Measurements from ENCODE around the gene ARMC9.
"Not testable (repeated sequence)": the region's sequence is repeated elsewhere in the genome, so short reads cannot be mapped to it uniquely, and the experiment has no call there.

ARMC9 gene

GRCh38 chr2:231280846-231281245 is 82.4 kb downstream of the ARMC9 start:
- DNase-seq (ENCODE audit: low read depth, low spot score): no peak

DNA sequence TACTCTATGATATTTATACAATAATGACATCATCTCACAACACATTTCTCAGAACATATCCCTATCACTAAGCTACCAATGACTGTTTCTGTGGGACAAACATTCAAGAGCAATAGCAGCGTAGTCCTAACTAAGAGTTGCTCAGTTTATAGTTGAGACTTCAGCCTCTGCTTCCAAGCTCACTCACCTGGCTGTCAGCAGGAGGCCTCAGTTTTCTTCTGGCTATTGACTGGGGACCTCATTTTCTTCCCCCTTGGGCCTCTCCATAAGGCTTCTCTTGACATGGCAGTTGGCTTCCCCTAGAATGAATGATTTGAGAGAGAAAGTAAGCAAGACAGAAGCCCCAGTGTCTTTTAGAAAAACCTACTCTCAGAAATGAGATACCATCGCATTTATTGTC is 85.9 kb downstream of the ARMC9 start:
- DNase-seq (ENCODE audit: low read depth, low spot score): no peak

DNA sequence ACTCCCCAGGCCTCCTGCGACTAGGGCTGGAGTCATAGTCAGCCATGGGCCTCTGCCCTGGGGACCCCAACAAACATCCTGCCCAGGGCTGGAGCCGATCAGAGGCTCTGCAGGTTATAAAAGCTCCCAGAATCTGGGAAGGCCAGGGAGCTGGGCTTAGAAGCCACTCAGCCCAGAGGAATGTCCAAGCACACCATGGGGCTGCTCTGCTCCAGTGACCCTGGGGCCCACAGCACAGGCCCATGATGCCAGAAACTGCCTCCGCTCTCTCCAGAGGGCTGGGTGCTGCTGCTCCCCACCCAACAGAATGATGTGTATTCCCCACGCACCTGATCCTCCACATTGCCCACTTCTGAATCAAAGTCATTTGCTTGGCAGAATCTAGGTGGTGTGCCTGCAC is 88.5 kb downstream of the ARMC9 start:
- no peak for DNase-seq (ENCODE audit: low read depth, low spot score)

- DNase-seq (ENCODE audit: low read depth, low spot score): no peak
Measured at GRCh38 chr2:231287696-231288095, 89.3 kb downstream of the ARMC9 start.

DNA sequence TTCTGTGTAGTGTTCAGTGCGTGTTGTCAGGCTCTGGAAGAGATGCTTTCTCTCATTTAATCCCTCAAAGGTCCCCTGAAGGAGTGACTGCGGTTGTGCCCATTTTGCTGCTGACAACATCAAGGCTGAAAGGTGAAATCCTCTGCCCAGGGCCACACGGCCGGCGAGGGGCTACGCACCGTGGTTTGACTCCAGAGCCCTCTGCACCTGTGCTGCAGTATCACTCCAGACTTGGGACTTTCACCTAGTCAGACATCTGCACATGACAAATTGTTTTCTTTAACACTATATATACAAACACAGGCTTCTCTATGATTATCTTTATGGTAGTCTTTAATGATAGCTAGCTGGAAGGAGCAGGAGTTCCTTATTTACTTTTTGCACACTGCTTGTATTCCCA is 90.2 kb downstream of the ARMC9 start:
- DNase-seq (ENCODE audit: low read depth, low spot score): no peak

GRCh38 chr2:231290321-231291015 is 92.0 kb downstream of the ARMC9 start:
- DNase-seq (ENCODE audit: low read depth, low spot score): no peak

DNA sequence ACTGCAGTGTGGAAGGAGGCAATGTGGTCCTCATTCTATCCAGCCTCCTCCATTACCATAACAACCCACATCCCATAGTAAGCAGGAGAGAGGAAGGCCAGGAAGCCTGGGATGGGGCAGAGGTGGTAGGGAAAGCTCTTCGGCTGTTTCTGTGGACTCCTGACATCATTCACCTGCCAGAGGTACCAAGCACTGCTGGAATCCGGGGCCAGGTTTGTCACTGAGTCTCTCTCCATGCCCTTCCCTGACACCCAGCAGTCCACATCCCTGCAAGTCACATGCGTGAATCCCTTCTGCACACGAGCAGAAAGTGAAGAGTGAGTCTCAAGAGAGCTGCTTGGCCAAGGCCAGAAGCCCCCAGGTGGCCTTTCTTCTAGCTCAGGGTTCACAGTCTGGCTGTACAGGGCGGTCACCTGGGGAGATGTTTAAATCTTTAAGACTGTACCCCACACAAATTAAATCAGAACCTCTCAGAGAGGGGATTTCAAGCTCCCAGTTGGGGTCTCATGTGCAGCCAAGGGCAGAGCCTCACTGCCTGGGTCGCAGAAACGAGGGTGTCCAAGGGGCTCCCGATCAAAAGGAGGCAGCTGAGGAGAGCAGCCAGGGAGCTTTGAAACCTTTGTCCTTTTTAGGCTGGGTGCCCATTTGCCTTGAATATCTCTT is 94.2 kb downstream of the ARMC9 start:
- no peak for DNase-seq (ENCODE audit: low read depth, low spot score)

DNA sequence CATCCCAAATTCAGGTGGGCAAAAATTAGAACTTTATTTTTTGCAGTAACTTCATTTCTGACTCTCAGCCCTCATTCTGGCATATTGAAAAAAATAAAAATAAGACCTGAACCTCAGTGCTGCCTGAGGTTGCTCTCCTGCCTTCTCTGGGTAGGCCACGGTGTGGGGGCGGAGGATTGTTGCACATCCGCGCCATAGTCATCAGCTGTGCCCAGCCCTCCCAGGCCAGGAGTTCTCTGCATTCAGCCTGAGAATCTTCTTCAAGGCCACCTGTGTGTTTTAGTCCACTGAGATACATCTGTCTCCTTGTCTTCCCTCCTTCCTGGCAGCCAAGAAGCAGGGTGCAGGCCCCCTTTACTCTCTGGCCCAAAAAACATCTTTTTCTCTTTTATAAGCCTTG is 94.7 kb downstream of the ARMC9 start:
- DNase-seq (ENCODE audit: low read depth, low spot score): no peak

- no peak for DNase-seq (ENCODE audit: low read depth, low spot score)
Measured at GRCh38 chr2:231294116-231294515, 95.7 kb downstream of the ARMC9 start.

DNA sequence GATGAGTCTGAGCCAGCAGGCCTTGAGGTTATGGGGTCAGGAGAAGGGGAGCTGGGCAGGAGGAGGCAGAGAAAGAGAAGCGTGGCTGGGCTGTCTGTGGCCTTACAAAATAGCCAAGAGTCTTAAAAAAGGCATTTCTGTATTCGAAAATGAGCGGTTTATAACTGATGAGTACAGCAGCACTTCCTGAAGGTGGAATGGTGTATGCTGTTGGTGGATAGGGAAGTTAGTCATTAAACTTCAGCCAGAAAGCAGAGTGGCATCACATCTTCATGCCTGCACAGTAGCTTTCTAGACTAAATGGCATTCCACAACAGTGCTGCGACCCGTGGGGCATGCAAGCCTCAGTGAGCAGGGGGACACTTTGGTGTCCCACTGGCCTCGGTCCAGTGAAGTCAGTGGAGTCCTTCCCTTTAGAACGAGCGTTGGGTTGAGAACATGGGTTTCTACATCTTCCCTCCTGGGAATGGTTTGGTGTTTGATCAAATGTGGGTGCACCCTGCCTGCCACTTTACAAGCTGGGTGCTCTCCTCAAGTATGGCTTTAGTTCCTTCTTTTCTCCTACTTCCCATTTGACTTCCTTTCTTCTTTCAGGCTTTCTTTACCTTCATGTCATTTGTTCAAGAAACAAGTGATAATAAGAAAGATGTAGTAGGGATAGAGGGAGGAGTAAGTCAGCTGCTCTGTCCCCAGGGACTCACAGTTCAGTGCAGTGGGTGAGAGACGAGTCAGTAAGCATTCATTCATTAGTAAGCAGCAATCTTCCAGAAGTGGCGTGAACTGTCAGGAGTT is 96.3 kb downstream of the ARMC9 start:
- no peak for DNase-seq (ENCODE audit: low read depth, low spot score)

DNA sequence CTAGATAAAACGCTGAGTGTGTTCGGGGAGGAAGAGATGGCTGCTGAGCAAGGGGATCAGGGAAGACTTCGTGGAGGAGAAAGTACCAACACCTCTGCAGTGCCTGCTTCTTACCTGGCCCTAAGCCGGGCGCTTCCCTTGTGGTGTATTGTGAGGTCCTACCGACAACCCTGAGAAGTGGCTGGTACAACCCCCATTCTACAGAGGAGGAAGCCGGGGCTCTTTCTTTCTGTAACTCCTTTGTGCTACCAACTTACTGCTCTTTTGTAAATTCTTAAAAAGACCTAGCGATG is 96.9 kb downstream of the ARMC9 start:
- DNase-seq (ENCODE audit: low read depth, low spot score): no peak

DNA sequence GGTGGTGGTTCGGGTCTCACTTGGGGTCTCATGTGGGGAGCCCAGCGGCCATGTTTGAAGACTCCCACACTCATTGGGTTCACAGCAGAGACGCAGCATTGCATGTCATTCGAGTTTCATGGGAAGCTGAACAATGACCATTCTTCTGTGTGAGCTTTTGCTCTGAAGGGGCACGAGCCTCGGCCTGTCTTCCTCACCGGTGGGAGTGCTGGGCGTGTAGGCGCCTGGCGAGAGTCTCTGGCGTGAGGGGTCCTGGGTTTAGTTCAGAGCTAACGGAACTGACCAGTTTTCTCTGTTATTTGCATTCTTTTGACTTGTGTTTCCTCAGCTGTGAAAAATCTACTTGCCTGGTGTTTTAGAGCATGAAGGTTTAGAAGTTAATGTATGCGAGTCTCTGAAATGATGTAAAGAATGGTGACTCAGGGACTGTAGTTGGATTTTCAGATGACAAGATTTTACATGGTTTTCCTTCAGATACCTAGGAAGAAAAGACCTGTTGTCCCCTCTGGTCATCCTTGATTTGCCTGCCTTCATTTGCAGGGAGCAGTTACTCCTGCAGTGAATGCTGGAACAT is 98.1 kb downstream of the ARMC9 start:
- DNase-seq (ENCODE audit: low read depth, low spot score): no peak

- no peak for DNase-seq (ENCODE audit: low read depth, low spot score)
Measured at GRCh38 chr2:231297108-231297908, 98.9 kb downstream of the ARMC9 start.

GRCh38 chr2:231298091-231298490 is 99.7 kb downstream of the ARMC9 start:
- DNase-seq (ENCODE audit: low read depth, low spot score): no peak

DNA sequence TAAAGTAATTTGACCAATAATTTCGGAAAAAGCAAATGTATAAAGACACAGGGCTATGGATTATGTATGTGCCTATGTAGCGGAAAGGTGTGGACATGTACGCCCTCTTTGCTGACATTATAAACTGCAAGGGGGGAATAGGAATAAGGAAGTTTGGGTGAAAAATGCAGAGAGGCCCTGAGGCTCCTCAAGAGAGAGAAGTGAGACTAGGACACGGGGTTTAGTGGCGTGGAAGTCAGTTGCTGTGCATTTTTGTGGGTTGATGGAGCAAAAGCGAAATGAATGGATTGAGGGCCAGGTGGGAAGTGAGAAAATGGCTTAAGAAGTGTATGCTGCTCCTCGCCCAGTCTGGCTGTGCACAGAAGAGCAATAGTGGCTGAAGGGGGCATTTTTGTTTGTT is 100.8 kb downstream of the ARMC9 start:
- DNase-seq (ENCODE audit: low read depth, low spot score): no peak

DNA sequence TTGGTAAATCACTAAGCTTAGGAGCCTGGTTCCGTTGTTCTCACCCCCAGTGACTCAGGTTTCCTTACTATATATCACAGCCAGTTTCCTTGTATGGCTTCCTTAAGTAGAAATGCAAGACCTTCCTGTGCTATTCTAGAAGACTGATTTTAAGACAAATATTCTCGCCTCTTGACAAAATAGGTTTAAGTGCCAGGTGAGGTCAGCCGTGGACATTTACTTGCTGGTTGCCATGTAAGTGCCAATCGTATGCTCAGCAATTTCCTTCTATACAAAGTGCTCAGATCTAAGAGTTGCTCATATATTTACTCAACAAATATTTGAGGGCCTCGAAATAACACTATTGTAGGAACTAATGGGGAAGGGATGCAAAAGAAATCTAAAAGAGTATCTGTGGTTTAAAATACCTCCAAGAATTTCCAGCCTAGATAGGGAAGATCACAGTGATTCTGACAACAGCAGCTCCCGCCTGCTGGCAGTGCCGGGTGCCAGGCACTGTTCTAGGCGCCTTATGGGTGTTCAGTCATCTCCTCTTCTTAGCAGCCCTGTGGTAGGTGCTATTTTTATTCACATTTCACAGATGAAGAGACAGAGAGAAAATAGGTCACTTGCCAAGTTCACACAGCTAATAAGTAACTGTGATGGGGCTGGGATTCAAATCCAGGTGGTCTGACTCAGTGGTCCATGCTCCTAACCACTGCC is 101.7 kb downstream of the ARMC9 start:
- DNase-seq (ENCODE audit: low read depth, low spot score): no peak

DNA sequence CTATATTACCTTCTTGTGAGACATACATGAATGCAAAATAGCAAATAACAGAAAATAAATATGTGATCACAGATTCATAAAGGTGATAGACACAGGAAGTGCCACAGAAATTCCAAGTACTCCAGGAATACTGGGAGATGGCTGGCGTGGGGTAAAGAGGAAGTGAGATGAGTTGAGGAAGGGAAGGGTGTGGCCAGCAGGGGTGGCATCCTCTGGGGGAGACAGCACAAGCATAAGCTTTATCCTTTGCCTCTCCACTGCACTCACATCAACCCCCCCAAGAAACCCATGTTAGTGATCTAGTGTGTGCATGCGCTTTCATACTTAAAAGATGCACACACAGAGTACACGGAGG is 102.3 kb downstream of the ARMC9 start:
- DNase-seq (ENCODE audit: low read depth, low spot score): no peak

GRCh38 chr2:231304259-231304658 is 105.8 kb downstream of the ARMC9 start:
- not testable (repeated sequence) for DNase-seq (ENCODE audit: low read depth, low spot score)

DNA sequence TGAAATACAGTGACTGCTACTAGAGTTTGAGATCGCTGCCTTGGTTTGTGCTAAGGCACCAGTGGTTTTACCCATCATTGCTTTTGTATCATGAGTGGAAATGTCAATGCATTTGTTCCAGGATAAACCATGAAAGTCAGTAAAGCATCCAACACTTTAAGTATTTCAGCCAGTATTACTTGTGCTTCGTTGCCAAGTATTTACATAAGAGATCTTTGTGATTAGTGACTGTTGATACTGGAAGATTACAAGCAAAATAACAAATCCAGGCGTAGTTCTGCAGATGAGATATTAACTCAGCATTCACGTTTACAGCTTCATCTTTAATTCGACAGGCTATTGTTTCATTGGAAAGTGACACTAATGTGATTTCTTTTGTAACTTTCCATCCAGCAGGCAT is 106.8 kb downstream of the ARMC9 start:
- DNase-seq (ENCODE audit: low read depth, low spot score): no peak

DNA sequence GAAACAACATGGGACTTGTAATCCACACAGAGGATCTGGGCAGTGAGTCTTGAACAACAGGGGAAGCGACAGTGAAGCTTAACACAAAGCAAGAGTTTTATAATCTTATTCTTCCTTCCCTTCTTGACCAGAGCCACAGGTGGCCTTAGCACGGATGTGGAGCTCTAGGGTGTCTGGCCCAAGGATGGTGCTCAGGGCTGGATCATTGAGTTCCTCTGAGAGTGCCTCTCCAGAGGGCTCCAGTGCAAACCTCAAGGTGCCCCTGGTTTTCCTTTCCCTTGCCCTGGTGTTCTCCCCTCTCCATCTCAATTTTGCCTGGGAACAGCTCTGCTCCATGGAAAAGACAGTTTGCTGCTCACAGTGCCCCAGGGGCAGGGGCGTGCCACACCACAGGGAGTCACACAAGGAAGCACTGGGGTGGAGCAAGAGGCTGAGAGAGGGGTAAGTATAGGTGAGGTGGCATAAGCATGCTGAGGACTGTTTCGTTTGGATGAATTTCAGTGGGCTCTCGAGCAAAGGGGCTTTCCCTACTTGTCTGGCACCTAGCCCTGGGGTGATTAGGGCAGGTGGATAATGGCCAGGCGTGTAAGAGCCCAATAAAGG is 108.5 kb downstream of the ARMC9 start:
- no peak for DNase-seq (ENCODE audit: low read depth, low spot score)

- DNase-seq (ENCODE audit: low read depth, low spot score): no peak
Measured at GRCh38 chr2:231308219-231308618, 109.8 kb downstream of the ARMC9 start.
